ENCODE results near the gene IDUA.

Gene IDUA

GRCh38 chr4:1002631-1003251 is 15.9 kb downstream of the IDUA start:
- no peak for DNase-seq

GRCh38 chr4:1003271-1004070 is 16.6 kb downstream of the IDUA start:
- no peak for DNase-seq

GRCh38 chr4:1004071-1004418 is 17.2 kb downstream of the IDUA start:
- DNase-seq: no peak

- DNase-seq: no peak
Measured at GRCh38 chr4:1004557-1005485, 18.0 kb downstream of the IDUA start.

GRCh38 chr4:1006856-1007255 is 20.0 kb downstream of the IDUA start:
- DNase-seq: no peak

GRCh38 chr4:1008840-1009541 is 22.1 kb downstream of the IDUA start:
- no peak for DNase-seq

GRCh38 chr4:1009542-1010394 is 22.9 kb downstream of the IDUA start:
- DNase-seq: no peak

- DNase-seq: no peak
Measured at GRCh38 chr4:1010395-1011021, 23.7 kb downstream of the IDUA start.

- no peak for DNase-seq
Measured at GRCh38 chr4:1011022-1011665, 24.3 kb downstream of the IDUA start, which contains the start of gene FGFRL1. Gene FGFRL1, plus strand, starts transcription at chr4:1011626. Its CDS starts 860 bp downstream, at chr4:1012486.

- no peak for DNase-seq
Measured at GRCh38 chr4:1011666-1012033, 24.8 kb downstream of the IDUA start.

- no peak for DNase-seq
Measured at GRCh38 chr4:1012034-1012739, 25.3 kb downstream of the IDUA start.

GRCh38 chr4:1013225-1014073 is 26.6 kb downstream of the IDUA start:
- no peak for DNase-seq

GRCh38 chr4:1014291-1015167 is 27.7 kb downstream of the IDUA start:
- DNase-seq: no peak

GRCh38 chr4:1015179-1015578 is 28.3 kb downstream of the IDUA start:
- DNase-seq: no peak

GRCh38 chr4:1015746-1016145 is 28.9 kb downstream of the IDUA start:
- no peak for DNase-seq

- no peak for DNase-seq
Measured at GRCh38 chr4:1017211-1017610, 30.4 kb downstream of the IDUA start.

GRCh38 chr4:1017706-1018105 is 30.9 kb downstream of the IDUA start:
- DNase-seq: no peak

All from NCI-H2107 (cell line).